OCI-LY7 (cell line): ENCODE measurements around the gene CRYBG2. TPM values are rescaled to one million over a fixed set of nuclear protein-coding genes. Genes with fewer than 3 reads are reported as not detected.

Experiments used
- BruUV-seq: library from RNA; stranded (reverse); fragments of 400-500 nt; replicated peaks from 2 replicates; lab custom pipeline; 2021; lab: Mats Ljungman, UMichigan
- CTCF ChIA-PET: fragments of 300-600 bp; sonication (Branson Sonifier 250); formaldehyde crosslinking; loops from one replicate; lab custom pipeline; 2022; ENCODE audit warnings: antibody characterized with exemption; ENCODE audit not compliant: unreplicated experiment; lab: Charles Lee
- POLR2A ChIA-PET: fragments of 300-600 bp; sonication (Branson Sonifier 250); formaldehyde crosslinking; loops from one replicate; lab custom pipeline; 2022; ENCODE audit warnings: antibody characterized with exemption; lab: Charles Lee
- DNase-seq: peaks from one replicate; pipeline ENCODE4 v3.0.0-alpha.2; 2015; ENCODE audit warnings: low spot score
- H2AFZ ChIP-seq: fragments of 200-600 bp; sonication (generic), shearing (Covaris generic); 2 replicates; pipeline ENCODE4 v1.6.1; 2014; ENCODE audit warnings: mild to moderate bottlenecking, antibody characterized with exemption, low read length, moderate library complexity
- H3K27ac ChIP-seq: fragments of 200-600 bp; sonication (generic); 2 replicates; pipeline ENCODE4 v1.5.1; 2014; ENCODE audit warnings: mixed run types, low read depth, mild to moderate bottlenecking, moderate library complexity, low read length, inconsistent platforms; ENCODE audit not compliant: poor library complexity, severe bottlenecking
- H3K36me3 ChIP-seq: fragments of 200-600 bp; sonication (generic); 2 replicates; pipeline ENCODE4 v1.6.1; 2014; ENCODE audit warnings: mild to moderate bottlenecking, antibody characterized with exemption, low read length, moderate library complexity, mixed read lengths; ENCODE audit not compliant: insufficient read depth
- H3K4me1 ChIP-seq: fragments of 200-600 bp; sonication (generic); 2 replicates; pipeline ENCODE4 v1.5.1; 2014; ENCODE audit warnings: mild to moderate bottlenecking, low read length; ENCODE audit not compliant: insufficient read depth, poor library complexity, severe bottlenecking
- H3K4me2 ChIP-seq: fragments of 200-600 bp; sonication (generic); 2 replicates; pipeline ENCODE4 v1.6.1; 2014; ENCODE audit warnings: mild to moderate bottlenecking, low read length
- H3K4me3 ChIP-seq: fragments of 200-600 bp; sonication (generic); 2 replicates; pipeline ENCODE4 v1.5.1; 2014; ENCODE audit warnings: mild to moderate bottlenecking, low read depth, low read length; ENCODE audit not compliant: poor library complexity, severe bottlenecking
- H3K79me2 ChIP-seq: fragments of 200-600 bp; sonication (generic); 2 replicates; pipeline ENCODE4 v1.6.1; 2016; ENCODE audit warnings: low read depth, mild to moderate bottlenecking, low read length, moderate library complexity, mixed read lengths; ENCODE audit not compliant: insufficient read depth
- H3K9me2 ChIP-seq: fragments of 200-600 bp; sonication (generic); 2 replicates; pipeline ENCODE4 v1.6.1; 2016; ENCODE audit warnings: mild to moderate bottlenecking, low read length, mixed read lengths; ENCODE audit not compliant: insufficient read depth
- H3K9me3 ChIP-seq: fragments of 200-600 bp; sonication (generic); 2 replicates; pipeline ENCODE4 v1.6.1; 2014; ENCODE audit warnings: mild to moderate bottlenecking, mixed run types, low read length, mixed read lengths
- H4K20me1 ChIP-seq: fragments of 200-600 bp; sonication (generic); 2 replicates; pipeline ENCODE4 v1.6.1; 2014; ENCODE audit warnings: mild to moderate bottlenecking, antibody characterized with exemption, low read length, moderate library complexity, mixed read lengths; ENCODE audit not compliant: insufficient read depth
- CTCF ChIP-seq: fragments of 200-600 bp; sonication (generic); conservative IDR thresholded peaks from 2 replicates; pipeline ENCODE4 v1.5.1; 2014; ENCODE audit warnings: mild to moderate bottlenecking, antibody characterized with exemption, low read length, moderate library complexity, mixed read lengths
- EZH2phosphoT487 ChIP-seq: fragments of 200-600 bp; sonication (generic); IDR thresholded peaks from 2 replicates; pipeline ENCODE4 v1.6.1; 2018; ENCODE audit warnings: low read depth, borderline replicate concordance, mild to moderate bottlenecking, mixed run types, antibody characterized with exemption, low read length, moderate library complexity, mixed read lengths
- intact Hi-C: fragments of 100-400 bp; cut with micrococcal nuclease; formaldehyde crosslinking; loops from one replicate; pipeline ENCODE4 v1.10.0; 2022; ENCODE audit not compliant: unreplicated experiment
- total RNA-seq, 2 experiments: library from RNA; depleted of rRNA in 1 of 2; stranded (reverse); fragments of >200 nt in 1 of 2; shearing (Covaris generic) in 1 of 2; gene quantifications; 2 replicates each; pipeline ENCODE4 v1.2.3, GENCODE V29; 2014 to 2022

Gene CRYBG2
- total RNA-seq, 2 experiments from 2014 or later: 1.3 to 5.5 TPM

DNA sequence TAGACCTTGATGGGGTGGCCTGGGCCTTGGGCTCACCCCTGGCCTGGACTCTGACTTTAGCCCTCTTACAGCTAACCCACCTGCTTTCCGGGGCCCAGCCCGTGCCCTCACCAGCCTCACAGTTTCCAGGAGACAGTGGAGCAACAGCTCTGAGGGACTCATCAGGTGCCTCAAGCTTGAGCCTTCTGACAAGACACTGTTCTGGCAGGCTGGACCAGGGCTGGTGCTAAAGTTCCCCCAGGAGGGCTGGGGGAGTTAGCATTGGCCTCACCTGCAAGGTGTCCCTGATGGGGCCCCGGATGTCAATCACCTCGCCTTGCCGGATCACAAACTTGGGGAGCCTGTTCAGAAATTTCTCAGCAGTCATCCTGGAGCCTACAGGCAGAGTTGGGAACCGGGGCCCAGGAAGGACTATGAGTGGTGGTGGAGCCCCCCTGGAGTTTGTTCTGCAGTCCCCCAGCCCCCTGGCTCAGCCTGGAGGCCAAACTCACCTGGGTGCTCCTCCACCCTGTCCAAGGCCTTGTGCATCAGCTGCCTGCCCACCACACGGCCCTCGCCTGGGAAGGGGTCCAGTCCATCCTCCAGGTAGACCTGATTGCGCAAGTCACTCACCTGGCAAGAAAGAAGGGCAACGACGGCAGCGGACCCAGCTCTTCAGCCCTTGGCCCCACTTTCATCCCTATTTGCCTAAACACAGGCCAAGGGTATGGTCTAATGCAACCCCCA is 69.9 kb downstream of the CRYBG2 start:
- TF ChIP-seq EZH2phosphoT487 (no peak), CTCF (no peak)
- H2AFZ ChIP-seq: no peak overlapping the region
- H3K4me3 ChIP-seq: no peak overlapping the region
- H4K20me1 ChIP-seq: no peaks in the 10 kb centered on the region
- no peak for DNase-seq
- H3K9me3 ChIP-seq: no peaks in the 10 kb centered on the region
- POLR2A ChIA-PET: interaction anchor here (1.1 to 11.0 kb wide), 2 partner anchors 21 to 34 kb away, joined by 4 to 273 read pairs; partner anchors contain the start of gene CD52
- intact Hi-C loops: no loop called here
- H3K4me1 ChIP-seq: peaks cover 59% of the 10 kb centered on the region
- H3K9me2 ChIP-seq: no peaks in the 10 kb centered on the region
- CTCF ChIA-PET: interaction anchor here (1.7 to 2.5 kb wide), 2 partner anchors 36 to 39 kb away, joined by 5 to 37 read pairs; no protein-coding TSS in a partner anchor
- H3K79me2 ChIP-seq: no peaks in the 10 kb centered on the region
- BruUV-seq: no TSS peak
- H3K27ac ChIP-seq: no peak overlapping the region
- peaks cover 31% of the 10 kb centered on the region; the same call in 1 of the 2 replicates for H3K36me3 ChIP-seq
- no peak overlapping the region for H3K4me2 ChIP-seq

DNA sequence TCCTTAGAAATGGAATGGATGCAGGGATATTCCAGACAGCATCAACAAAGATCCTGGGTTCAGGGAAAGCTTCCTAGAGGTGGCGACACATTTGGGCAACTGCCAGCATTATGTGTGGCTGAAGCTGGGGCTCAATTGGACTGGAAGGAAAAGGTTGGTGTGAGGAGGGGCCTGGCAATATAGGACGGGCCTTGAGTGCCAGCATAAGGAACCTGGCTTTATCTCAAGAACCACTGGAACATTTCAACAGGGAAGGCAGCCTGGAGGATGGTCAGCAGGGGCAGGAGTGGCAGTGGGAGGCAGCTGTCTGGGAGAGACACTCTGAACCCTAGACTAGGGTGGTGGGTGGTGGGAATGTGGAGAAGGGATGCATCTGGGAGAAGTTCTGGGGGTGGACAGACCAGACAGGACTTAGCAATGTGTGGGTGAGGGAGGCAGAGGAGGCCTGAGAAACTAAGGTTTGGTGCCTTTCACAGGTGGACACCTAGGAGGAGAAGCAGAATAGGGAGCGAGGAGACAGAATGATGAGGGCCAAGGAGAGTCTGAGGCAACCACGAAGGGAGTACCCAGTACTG is 70.6 kb downstream of the CRYBG2 start:
- intact Hi-C loops: no loop called here
- DNase-seq: no peak
- no peaks in the 10 kb centered on the region for H3K9me2 ChIP-seq
- H3K4me1 ChIP-seq: peaks cover 59% of the 10 kb centered on the region
- no peaks in the 10 kb centered on the region for H4K20me1 ChIP-seq
- ChIA-PET CTCF (interaction anchor here (1.7 kb wide), 1 partner anchor 40 kb away, joined by 5 read pairs; no protein-coding TSS in a partner anchor), POLR2A (interaction anchor here (11.0 kb wide), 1 partner anchor 35 kb away, joined by 273 read pairs; the partner anchor contains the start of gene CD52)
- no peak overlapping the region for H2AFZ ChIP-seq
- no peaks in the 10 kb centered on the region for H3K9me3 ChIP-seq
- H3K4me2 ChIP-seq: no peak overlapping the region
- H3K79me2 ChIP-seq: no peaks in the 10 kb centered on the region
- TF ChIP-seq CTCF (no peak), EZH2phosphoT487 (no peak)
- H3K27ac ChIP-seq: no peak overlapping the region
- no TSS peak for BruUV-seq
- H3K4me3 ChIP-seq: no peak overlapping the region
- H3K36me3 ChIP-seq: peaks cover 37% of the 10 kb centered on the region
